GM21447 (cell line): ENCODE results near the gene RANBP3.

Experiments used
- ATAC-seq: cut with Tn5 transposase; IDR thresholded peaks from one replicate; pipeline ENCODE4 v1.9.1; 2021; ENCODE audit not compliant: unreplicated experiment

The RANBP3 gene

GRCh38 chr19:5953030-5953589 is 24.8 kb downstream of the RANBP3 start:
- no peak for ATAC-seq

GRCh38 chr19:5952193-5953029 is 25.5 kb downstream of the RANBP3 start:
- ATAC-seq: no peak

- no peak for ATAC-seq
Measured at GRCh38 chr19:5951338-5951861, 26.5 kb downstream of the RANBP3 start.

GRCh38 chr19:5950741-5951140 is 27.2 kb downstream of the RANBP3 start:
- no peak for ATAC-seq

GRCh38 chr19:5949792-5950305 is 28.1 kb downstream of the RANBP3 start:
- no peak for ATAC-seq

GRCh38 chr19:5948752-5949564 is 29.0 kb downstream of the RANBP3 start:
- ATAC-seq: no peak

- ATAC-seq: no peak
Measured at GRCh38 chr19:5947435-5947834, 30.5 kb downstream of the RANBP3 start.

- no peak for ATAC-seq
Measured at GRCh38 chr19:5943623-5944022, 34.3 kb downstream of the RANBP3 start.

GRCh38 chr19:5943045-5943444 is 34.9 kb downstream of the RANBP3 start:
- no peak for ATAC-seq

GRCh38 chr19:5941673-5942072 is 36.3 kb downstream of the RANBP3 start:
- ATAC-seq: no peak

- ATAC-seq: no peak
Measured at GRCh38 chr19:5940260-5941208, 37.4 kb downstream of the RANBP3 start.

- ATAC-seq: no peak
Measured at GRCh38 chr19:5937550-5937949, 40.4 kb downstream of the RANBP3 start.

- no peak for ATAC-seq
Measured at GRCh38 chr19:5936292-5936592, 41.7 kb downstream of the RANBP3 start.

- no peak for ATAC-seq
Measured at GRCh38 chr19:5935473-5936291, 42.3 kb downstream of the RANBP3 start.

- no peak for ATAC-seq
Measured at GRCh38 chr19:5934774-5935472, 43.0 kb downstream of the RANBP3 start.

GRCh38 chr19:5934069-5934401 is 43.9 kb downstream of the RANBP3 start:
- no peak for ATAC-seq

- ATAC-seq: no peak
Measured at GRCh38 chr19:5933391-5934068, 44.4 kb downstream of the RANBP3 start.

- ATAC-seq: no peak
Measured at GRCh38 chr19:5932609-5933262, 45.2 kb downstream of the RANBP3 start.
